GM19025 (cell line): Measurements from ENCODE around the gene HMGXB4.

Experiments
- ATAC-seq: cut with Tn5 transposase; IDR thresholded peaks from one replicate; pipeline ENCODE4 v1.9.1; 2021; ENCODE audit warnings: mild to moderate bottlenecking, low read depth, moderate library complexity; ENCODE audit not compliant: unreplicated experiment

The HMGXB4 gene

GRCh38 chr22:35253946-35254345 is 3.3 kb upstream of the HMGXB4 start:
- no peak for ATAC-seq

DNA sequence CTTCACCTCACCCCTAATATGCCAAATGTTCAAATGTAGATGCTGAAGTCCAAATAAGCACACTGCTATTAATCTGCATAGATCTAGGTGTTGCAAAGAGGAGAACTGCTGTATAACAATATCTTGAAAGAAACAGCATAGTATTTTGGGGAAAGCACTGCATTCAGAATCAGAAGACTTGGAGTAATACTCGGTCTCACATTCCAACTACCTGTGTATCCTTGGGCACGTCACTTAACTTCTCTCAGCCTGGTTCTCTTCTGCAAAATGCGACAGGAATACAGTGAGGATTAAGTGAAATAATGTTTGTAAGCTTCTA is 332 bp upstream of the HMGXB4 start:
- no peak for ATAC-seq

GRCh38 chr22:35258191-35258988 is 1.1 kb downstream of the HMGXB4 start:
- ATAC-seq: no peak

DNA sequence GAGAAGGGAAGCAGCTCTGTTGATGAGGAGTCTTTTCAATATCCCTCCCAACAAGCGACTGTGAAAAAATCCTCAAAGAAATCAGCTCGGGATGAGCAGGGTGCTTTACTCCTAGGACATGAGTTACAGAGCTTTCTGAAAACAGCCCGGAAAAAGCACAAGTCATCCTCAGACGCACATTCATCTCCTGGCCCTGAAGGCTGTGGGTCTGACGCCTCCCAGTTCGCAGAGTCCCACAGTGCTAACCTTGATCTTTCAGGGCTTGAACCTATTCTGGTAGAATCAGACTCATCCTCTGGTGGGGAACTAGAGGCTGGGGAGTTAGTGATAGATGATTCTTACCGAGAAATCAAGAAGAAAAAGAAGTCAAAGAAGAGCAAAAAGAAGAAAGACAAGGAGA is 7.7 kb downstream of the HMGXB4 start:
- no peak for ATAC-seq

GRCh38 chr22:35266277-35266676 is 9.0 kb downstream of the HMGXB4 start:
- no peak for ATAC-seq

GRCh38 chr22:35269630-35270029 is 12.3 kb downstream of the HMGXB4 start:
- no peak for ATAC-seq

DNA sequence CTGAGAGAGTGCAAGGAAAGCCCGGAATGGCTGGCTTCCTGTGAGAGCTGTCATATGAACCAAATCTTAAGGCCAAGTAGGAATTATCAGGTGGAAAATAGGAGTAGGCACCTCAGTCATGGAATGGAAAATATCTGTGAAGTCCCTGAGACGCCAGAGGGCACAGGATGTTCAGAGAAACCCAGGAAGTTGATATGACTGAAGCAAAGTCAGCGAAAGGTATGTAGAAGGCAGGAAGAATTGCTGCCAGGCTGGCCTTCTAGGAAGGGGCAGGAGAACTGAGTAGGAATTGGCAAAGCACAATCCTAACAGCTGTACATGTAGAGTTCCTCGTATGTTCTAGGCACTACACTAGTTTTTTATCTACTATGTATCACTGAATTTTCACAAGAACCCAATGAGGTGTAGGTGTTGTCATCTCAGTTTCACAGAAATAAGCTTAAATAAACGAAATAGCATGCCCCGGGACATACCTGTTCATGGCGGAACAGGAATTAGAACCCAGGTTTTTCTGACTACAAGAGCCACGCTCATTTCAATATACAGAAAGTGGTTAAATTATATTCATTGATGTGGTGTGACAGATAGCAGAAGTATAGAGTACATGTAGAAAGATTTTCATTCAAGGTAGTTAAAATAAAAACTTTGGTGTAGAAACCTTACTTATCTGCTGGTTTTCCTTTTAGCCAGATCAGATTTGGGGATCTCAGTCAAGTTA is 17.0 kb downstream of the HMGXB4 start:
- no peak for ATAC-seq

GRCh38 chr22:35275580-35275979 is 18.3 kb downstream of the HMGXB4 start:
- no peak for ATAC-seq

- ATAC-seq: no peak
Measured at GRCh38 chr22:35276019-35276418, 18.7 kb downstream of the HMGXB4 start.

- no peak for ATAC-seq
Measured at GRCh38 chr22:35288116-35288515, 30.8 kb downstream of the HMGXB4 start.

DNA sequence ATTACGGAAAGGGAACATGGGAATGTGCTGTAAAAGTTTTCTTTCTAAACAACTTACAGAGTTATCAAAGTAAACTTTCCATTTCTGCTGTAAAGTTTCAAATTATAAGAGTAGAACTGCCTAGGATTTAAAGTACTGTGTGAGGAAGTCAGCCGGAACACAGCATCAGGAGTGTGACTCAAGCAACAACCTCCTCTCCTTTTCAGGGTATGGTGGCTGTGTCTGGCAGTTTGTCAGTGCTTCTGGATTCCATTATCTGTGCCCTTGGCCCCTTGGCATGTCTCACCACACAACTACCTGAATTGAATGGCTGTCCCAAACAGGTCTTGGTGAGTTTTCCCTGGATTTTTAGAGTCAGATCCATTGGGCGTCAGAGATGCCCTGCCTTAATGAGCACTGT is 35.5 kb downstream of the HMGXB4 start:
- no peak for ATAC-seq

- ATAC-seq: no peak
Measured at GRCh38 chr22:35296051-35296450, 38.8 kb downstream of the HMGXB4 start.

- peak; percentile 3 for ATAC-seq
Measured at GRCh38 chr22:35299217-35299672, 42.0 kb downstream of the HMGXB4 start.

DNA sequence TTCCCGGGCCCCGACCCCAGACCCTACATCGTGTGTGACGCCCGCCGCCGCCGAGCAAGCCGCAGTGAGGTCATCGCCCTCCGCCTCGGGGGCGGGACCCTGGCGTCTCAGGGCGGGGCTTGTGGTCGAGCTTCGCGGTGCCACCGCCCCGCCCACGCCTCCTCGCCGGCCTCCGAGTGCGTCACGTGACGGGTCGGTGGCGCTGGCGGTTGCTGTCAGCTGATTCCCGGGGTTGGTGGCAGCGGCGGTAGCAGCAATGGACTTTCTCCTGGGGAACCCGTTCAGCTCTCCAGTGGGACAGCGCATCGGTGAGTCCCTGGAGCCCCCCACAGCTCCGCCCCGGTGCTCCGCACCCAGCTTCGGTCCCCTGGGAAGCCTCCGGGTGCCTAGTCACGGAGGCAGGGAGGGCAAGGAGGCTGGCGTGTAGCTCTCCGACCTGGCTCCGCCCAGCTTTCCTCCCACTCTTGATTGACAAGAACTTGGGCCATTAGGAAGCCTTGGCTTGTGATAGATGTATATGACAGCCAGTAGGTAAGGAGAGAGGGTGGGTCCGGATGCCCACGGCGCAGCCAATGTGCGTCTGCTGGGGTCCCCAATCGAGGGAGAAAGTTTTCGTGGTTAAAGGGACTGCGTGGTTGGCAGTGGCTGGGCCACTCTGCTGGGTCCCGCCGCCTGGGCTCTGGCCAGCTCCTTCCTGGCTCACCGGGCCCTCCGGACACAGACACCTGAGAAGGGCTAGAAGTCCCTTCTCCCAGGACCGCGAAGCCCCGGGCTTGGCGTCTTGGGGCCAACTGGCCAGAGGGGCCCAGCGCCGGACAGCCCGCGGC is 42.6 kb downstream of the HMGXB4 start, which contains the start of gene TOM1:
Gene TOM1, plus strand, starts transcription at position 222 of the 827 bp plus-strand sequence. Its CDS starts 35 bp downstream, at position 257.
- peak; percentile 97 for ATAC-seq

GRCh38 chr22:35301372-35301874 is 44.1 kb downstream of the HMGXB4 start:
- no peak for ATAC-seq

DNA sequence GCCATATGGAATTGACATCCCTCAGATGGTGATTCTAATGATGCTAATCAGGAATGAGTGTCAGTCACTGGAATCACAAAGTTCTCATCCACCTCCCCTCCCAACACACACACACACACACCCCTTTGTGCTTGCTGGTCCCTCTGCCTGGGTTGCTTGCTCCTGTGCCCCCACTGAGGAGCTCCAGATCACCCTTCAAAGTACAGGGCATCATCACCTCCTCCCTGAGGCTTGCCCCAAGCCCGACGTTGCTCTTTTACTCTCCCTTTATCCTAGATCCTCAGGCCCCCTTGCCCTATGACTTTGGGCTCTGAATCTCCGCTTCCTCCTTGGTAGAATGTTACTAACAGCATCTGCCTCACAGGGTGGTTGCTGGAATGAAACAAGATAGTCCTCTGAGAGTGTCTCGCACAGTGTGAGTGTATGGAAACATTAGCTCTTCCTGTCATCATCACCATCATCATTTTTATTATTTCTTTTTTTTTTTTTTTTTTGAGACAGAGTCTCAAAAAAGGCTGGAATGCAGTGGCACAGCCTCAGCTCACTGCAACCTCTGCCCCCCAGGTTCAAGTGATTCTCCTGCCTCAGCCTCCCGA is 45.8 kb downstream of the HMGXB4 start:
- ATAC-seq: no peak

GRCh38 chr22:35305525-35306070 is 48.3 kb downstream of the HMGXB4 start:
- no peak for ATAC-seq

DNA sequence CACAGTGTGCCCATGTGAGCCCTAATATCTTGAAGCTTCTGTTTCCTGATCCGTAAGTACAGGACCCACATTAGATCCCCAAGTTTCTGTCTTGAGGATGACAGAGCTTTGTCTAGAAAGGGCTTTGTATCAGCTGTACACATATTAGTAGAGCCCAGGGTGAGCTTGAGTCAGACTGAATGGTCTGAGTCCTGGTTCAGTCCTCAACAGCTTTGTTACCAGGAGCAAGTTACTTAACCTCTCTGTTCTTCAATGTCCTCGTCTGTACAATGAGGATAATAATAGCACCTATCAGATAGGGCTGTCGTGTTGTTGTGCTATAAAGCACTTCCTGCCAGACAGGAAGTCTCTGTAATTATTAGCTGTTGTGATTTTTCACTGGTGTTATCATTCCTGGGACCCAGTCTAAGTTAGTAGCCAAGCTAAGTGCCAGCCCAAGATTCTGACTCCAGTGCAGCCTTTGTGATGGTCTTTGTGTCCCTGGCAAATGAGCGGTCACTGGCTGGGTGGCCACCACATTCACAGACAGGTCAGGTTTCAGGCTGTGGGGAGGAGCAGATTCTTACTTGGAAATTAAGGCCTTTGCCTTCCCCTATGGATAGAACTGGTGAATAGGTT is 49.2 kb downstream of the HMGXB4 start:
- ATAC-seq: no peak

- ATAC-seq: no peak
Measured at GRCh38 chr22:35307372-35307771, 50.1 kb downstream of the HMGXB4 start.

GRCh38 chr22:35307892-35308291 is 50.6 kb downstream of the HMGXB4 start:
- ATAC-seq: no peak
